Muscle layer of colon (tissue), 2 donors: ENCODE data around the gene PYGB.
"Not testable (repeated sequence)": the region's sequence is repeated elsewhere in the genome, so short reads cannot be mapped to it uniquely, and the experiment has no call there.

Source experiments
- H3K27ac ChIP-seq: one replicate; pipeline ENCODE4 v1.7.0; 2013; ENCODE audit warnings: low read depth, mild to moderate bottlenecking, low read length, moderate library complexity
- H3K27me3 ChIP-seq, 2 donors: one replicate each; pipeline ENCODE4 v1.7.0; 2013; ENCODE audit warnings: low read length in 2 of 2, mild to moderate bottlenecking in 2 of 2; ENCODE audit not compliant: insufficient read depth in 2 of 2, control insufficient read depth in 1 of 2
- H3K36me3 ChIP-seq: one replicate; pipeline ENCODE4 v1.7.0; 2013; ENCODE audit warnings: mild to moderate bottlenecking, low read length; ENCODE audit not compliant: insufficient read depth
- H3K4me1 ChIP-seq: one replicate; pipeline ENCODE4 v1.7.0; 2013; ENCODE audit warnings: mild to moderate bottlenecking, low read length; ENCODE audit not compliant: insufficient read depth
- H3K4me3 ChIP-seq, 2 donors: one replicate each; pipeline ENCODE4 v1.7.0; 2013; ENCODE audit warnings: low read length in 2 of 2, low read depth in 1 of 2, mild to moderate bottlenecking in 1 of 2, moderate library complexity in 1 of 2
- H3K9ac ChIP-seq: one replicate; pipeline ENCODE4 v1.7.0; 2013; ENCODE audit warnings: low read length
- H3K9me3 ChIP-seq: one replicate; pipeline ENCODE4 v1.7.0; 2013; ENCODE audit warnings: mild to moderate bottlenecking, low read length
- donor health status: abdominal sarcoma.
- donor health status: Adenocarcinoma of cecum.

PYGB gene

DNA sequence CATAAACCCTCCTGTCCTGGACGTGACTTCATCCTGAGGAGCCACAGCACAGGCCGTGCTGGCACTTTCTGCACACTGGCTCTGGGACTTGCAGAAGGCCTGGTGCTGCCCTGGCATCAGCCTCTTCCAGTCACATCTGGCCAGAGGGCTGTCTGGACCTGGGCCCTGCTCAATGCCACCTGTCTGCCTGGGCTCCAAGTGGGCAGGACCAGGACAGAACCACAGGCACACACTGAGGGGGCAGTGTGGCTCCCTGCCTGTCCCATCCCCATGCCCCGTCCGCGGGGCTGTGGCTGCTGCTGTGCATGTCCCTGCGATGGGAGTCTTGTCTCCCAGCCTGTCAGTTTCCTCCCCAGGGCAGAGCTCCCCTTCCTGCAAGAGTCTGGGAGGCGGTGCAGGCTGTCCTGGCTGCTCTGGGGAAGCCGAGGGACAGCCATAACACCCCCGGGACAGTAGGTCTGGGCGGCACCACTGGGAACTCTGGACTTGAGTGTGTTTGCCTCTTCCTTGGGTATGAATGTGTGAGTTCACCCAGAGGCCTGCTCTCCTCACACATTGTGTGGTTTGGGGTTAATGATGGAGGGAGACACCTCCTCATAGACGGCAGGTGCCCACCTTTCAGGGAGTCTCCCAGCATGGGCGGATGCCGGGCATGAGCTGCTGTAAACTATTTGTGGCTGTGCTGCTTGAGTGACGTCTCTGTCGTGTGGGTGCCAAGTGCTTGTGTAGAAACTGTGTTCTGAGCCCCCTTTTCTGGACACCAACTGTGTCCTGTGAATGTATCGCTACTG is 22.0 kb upstream of the PYGB start:
- H3K4me1 ChIP-seq = peaks cover 28% of the 10 kb centered on the region
- H3K9ac ChIP-seq = no peak overlapping the region
- H3K4me3 ChIP-seq = no peak overlapping the region
- H3K36me3 ChIP-seq = peaks cover 3% of the 10 kb centered on the region
- no peaks in the 10 kb centered on the region for H3K9me3 ChIP-seq
- H3K27me3 ChIP-seq = no peaks in the 10 kb centered on the region
- no peak overlapping the region for H3K27ac ChIP-seq

DNA sequence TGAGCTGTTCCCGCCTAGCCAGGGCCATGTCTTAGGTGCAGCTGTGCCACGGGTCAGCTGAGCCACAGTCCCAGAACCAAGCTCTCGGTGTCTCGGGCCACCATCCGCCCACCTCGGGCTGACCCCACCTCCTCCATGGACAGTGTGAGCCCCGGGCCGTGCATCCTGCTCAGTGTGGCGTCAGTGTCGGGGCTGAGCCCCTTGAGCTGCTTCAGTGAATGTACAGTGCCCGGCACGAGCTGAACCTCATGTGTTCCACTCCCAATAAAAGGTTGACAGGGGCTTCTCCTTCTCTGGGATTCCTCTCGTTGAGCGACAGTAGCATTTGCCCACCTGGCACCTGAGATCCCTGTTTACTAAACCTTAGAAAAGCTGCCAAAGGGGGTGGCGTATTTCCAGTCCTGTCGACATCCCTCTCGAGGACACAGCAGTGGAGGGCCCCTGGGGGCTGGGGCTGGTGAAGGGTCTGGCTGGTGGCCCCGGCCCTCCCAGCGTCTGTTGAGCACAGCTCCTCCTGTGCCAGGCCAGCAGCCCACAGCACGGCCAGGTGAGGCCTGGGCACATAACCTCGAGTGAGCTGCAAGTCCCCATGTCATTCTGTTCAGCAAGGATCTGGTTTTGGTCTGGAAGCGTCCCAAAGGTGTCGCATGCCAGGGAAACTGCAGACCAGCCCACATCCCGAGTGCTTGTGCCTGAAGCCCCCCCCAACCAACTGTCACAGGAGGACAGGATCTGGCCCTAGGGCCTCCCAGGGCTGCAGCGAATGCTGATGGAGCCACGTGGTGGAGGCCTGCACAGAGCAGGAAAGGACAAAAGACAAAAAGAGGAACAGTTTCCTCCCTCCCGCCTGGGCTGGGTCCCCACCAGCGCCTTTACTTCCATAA is 21.2 kb upstream of the PYGB start:
- Histone ChIP-seq H3K4me1 (peaks cover 31% of the 10 kb centered on the region), H3K27ac (peak overlapping the region; percentile 76), H3K9me3 (no peaks in the 10 kb centered on the region), H3K9ac (peak overlapping the region; percentile 12), H3K36me3 (no peaks in the 10 kb centered on the region), H3K4me3 (no peak overlapping the region), H3K27me3 (no peaks in the 10 kb centered on the region)

DNA sequence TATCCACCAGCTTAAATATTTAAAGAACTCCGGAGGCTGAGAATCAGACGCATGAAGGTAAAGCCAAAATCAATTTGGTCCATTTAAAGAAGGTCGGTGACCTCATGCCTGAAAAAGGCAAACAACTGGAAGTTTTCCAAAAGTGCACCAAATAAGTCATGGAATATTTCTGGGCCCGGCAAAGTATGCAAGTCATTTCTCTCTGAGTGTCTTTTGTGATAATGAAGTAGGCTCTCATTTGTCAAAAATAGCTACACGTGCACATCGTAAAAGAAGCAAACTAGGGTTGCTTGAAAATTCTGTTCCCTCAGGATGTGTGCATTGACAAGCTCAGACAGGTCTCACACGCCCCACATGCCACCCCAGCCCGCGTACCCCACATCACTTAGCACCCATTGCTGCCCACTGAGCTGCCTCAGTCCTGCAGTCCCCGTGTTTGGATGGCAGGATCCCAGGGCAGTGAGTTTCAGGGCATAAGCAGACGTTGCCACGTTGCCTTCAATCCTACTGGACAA is 20.5 kb upstream of the PYGB start:
- H3K27me3 ChIP-seq = no peaks in the 10 kb centered on the region
- peak overlapping the region; percentile 12 for H3K9ac ChIP-seq
- no peaks in the 10 kb centered on the region for H3K36me3 ChIP-seq
- peaks cover 31% of the 10 kb centered on the region for H3K4me1 ChIP-seq
- H3K27ac ChIP-seq = peak overlapping the region; percentile 76
- no peaks in the 10 kb centered on the region for H3K9me3 ChIP-seq
- no peak overlapping the region for H3K4me3 ChIP-seq

DNA sequence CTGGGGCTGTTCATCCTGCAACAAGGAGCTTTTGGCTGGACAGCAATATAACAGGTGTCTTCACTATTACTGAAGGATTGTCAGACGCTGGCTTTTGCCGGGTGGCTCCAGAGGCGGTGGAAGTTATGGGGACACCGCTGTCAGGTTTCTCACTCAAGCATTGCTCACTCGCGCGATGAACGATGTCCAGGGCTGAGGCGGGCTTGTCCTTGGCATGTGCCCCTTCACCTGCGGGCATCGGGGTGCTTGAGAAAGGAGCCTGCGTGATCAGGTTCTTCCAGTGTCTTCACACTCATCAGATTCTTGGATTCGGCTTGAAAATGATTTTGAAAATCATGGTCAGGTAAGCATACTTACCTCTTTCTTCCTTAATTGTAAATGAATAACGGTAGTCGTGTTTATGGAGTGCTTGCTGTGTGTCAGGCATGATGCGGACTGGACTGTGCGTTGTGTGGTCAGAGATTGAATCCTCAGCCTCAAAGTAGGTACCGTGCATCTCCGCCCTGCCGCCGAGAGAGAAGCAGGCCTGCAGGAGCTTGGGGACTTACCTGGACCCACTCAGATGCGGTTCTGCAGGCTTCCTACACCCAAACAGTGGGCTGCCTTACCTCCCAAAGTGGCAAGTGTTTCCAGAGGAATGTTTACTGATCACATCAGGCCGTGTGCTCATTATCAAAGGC is 18.3 kb upstream of the PYGB start:
- Histone ChIP-seq H3K4me3 (no peak overlapping the region), H3K9me3 (no peaks in the 10 kb centered on the region), H3K36me3 (no peaks in the 10 kb centered on the region), H3K9ac (no peak overlapping the region), H3K4me1 (peaks cover 31% of the 10 kb centered on the region), H3K27me3 (no peaks in the 10 kb centered on the region), H3K27ac (peak overlapping the region; percentile 27)

DNA sequence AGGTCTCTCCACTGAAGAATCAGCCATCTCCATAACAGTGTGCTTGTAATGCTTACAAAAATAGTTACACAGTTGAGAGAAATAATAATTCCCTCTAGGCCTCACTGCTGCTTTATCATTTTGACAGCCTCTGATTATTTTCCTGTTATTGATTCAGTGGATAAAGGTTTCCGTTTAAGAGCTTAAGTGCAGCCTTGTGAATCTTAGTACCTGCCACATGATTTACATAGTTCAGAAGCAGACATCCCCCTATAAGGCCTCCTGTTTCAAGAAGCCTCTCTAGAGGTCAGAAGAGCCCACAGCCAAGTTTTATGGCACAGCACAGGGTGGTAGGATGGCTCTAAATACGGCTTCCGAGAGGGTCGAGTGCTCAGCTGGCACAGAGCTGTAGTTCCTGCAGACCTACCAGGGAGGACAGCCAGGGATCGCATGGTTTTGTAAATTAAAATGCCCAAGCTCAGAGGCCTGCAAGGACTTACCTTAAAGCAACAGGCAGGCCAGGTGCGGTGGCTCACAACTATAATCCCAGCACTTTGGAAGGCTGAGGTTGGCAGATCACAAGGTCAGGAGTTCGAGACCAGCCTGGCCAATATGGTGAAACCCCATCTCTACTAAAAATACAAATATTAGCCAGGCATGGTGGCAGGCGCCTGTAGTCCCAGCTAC is 17.6 kb upstream of the PYGB start:
- Histone ChIP-seq H3K4me3 (no peak overlapping the region), H3K9ac (no peak overlapping the region), H3K9me3 (no peaks in the 10 kb centered on the region), H3K27me3 (no peaks in the 10 kb centered on the region), H3K27ac (peak overlapping the region; percentile 27), H3K36me3 (no peaks in the 10 kb centered on the region), H3K4me1 (peaks cover 31% of the 10 kb centered on the region)

DNA sequence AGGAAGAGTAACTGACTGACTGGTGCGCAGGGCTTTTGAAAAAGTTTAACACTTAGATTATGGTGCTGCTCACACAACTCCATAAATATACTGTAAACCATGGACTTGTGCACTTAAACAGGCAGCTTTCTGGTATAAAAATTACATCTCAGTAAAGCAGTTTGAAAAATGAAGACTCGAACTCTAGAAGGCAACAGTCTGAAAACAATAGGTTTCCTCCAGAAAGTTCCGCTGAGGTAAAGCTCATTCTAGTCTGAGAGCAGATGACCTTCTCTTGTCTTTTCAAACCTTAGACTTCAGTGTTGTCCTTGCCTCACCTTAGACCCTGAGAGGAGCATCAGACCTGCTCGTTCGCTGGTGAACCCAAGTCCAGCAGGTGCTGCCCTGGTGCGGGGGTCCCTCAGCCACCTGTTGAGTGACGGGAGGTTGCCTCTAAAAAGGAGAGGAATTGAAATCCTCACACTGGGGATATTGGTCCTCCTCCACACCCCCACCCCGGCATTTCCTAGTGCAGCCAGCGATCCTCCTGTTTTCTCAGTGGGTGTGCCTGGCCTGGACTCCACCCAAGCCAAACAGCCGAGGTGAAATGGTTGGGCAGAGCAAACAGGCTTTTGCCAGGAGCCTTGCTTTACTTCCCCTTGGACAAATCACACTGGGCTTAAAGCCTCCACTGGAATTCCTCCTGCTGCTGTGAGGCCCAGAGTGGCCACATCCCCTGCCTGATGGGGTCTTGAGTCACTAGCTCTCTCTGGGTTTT is 14.7 kb upstream of the PYGB start:
- Histone ChIP-seq H3K4me3 (no peak overlapping the region), H3K9me3 (no peaks in the 10 kb centered on the region), H3K27me3 (no peaks in the 10 kb centered on the region), H3K36me3 (no peaks in the 10 kb centered on the region), H3K4me1 (peaks cover 15% of the 10 kb centered on the region), H3K27ac (no peak overlapping the region), H3K9ac (no peak overlapping the region)

DNA sequence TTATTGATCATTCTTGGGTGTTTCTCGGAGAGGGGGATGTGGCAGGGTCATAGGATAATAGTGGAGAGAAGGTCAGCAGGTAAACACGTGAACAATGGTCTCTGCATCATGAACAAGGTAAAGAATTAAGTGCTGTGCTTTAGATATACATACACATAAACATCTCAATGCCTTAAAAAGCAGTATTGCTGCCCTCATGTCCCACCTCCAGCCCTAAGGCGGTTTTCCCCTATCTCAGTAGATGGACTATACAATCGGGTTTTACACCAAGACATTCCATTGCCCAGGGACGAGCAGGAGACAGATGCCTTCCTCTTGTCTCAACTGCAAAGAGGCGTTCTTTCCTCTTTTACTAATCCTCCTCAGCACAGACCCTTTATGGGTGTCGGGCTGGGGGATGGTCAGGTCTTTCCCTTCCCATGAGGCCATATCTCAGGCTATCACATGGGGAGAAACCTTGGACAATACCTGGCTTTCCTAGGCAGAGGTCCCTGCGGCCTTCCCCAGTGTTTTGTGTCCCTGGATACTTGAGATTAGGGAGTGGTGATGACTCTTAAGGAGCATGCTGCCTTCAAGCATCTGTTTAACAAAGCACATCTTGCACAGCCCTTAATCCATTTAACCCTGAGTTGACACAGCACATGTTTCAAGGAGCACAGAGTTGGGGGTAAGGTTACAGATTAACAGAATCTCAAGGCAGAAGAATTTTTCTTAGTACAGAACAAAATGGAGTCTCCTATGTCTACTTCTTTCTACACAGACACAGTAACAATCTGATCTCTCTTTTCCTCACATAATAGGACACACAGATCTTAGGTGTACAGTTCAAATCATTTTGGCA is 13.7 kb upstream of the PYGB start:
- H3K36me3 ChIP-seq, H3K27me3 ChIP-seq, H3K4me3 ChIP-seq, H3K27ac ChIP-seq, H3K9ac ChIP-seq, H3K9me3 ChIP-seq: not testable (repeated sequence)
- H3K4me1 ChIP-seq = peaks cover 15% of the 10 kb centered on the region

DNA sequence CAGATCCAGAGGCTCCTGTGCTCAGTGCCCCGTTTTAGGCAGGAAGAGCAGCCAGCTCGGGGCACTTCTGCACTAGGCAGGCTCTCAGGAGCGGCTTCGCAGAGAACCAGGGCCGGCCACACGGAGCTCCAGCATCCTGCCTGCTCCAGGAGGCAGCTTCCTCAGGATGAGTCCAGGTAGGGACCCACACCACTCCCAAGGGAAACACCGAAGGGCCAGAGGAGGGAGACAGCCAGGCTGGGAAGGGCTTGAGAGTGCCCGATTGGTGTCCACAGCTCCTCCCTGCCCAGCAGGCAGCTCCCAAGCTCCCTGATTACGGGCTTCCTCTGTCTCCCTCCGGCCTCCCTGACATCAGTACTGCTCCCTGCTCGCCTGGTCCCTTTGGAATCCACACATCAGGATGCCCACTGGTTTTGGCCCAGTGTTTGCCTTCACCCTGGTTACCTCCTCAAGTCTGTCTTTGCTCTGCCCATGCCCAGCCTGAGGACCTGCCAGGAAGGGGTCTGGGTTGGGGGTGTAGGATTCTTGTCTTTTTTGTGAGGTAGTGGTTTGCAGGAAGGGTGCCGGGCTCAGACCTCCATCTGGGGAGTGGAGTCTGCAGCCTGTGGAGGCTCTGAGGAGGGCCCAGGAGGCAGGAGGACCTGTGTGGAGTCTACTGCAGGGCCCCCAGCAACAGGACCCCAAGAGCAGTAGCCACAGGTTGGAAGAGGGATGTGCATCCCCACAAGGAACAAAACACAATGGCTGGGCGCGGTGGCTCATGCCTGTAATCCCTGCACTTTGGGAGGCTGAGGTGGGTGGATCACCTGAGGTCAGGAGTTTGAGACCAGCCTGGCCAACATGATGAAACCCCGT is 11.2 kb upstream of the PYGB start:
- Histone ChIP-seq H3K9me3 (no peaks in the 10 kb centered on the region), H3K4me1 (no peaks in the 10 kb centered on the region), H3K27me3 (no peaks in the 10 kb centered on the region), H3K27ac (no peak overlapping the region), H3K36me3 (no peaks in the 10 kb centered on the region), H3K9ac (no peak overlapping the region), H3K4me3 (no peak overlapping the region)

DNA sequence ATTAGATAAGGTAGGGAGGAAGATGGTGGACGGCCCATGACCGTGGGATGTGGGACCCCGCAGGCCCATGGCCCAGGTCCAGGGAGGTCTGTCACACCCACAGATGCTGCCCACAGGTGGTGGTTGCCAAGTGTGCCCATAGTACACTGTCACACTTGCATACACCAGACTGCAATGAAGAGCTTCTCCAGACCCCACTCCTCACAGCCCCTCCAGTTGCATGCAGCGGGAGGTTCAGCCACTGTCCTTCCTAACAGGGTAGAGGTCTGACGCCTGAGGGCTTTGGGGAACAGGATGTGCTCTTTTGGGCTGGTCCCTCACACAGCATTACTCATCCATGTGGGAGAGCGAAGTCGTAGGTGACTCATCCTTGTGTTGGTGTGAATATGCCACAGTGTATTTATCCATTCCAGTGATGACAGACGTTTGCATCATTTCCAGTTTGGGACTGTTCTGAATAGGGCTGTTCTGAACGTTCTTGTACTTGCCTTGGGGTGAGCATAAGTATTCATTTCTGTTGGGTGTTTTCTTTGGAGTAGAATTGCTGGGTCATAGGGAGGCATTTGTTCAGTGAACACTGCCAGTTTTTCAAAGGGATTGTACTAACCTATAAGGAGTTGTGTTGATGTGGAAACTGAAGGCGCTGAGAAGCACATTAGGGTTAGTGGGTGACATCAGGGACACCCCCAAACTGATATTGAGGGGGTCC is 10.1 kb upstream of the PYGB start:
- H3K4me3 ChIP-seq = no peak overlapping the region
- H3K9ac ChIP-seq = no peak overlapping the region

More for the DNA sequence above, 10.1 kb upstream of the PYGB start:
- Histone ChIP-seq H3K27me3 (no peaks in the 10 kb centered on the region), H3K9me3 (no peaks in the 10 kb centered on the region), H3K27ac (no peak overlapping the region), H3K36me3 (no peaks in the 10 kb centered on the region), H3K4me1 (no peaks in the 10 kb centered on the region)
